KMS-11 (cell line): ENCODE measurements around the gene HOXB2.

ENCODE experiments used
- H2AFZ ChIP-seq: fragments of 200-600 bp; sonication (generic); 2 replicates; pipeline ENCODE4 v1.6.1; 2016; ENCODE audit warnings: antibody characterized with exemption, mixed run types, low read depth
- H3K27ac ChIP-seq: fragments of 200-600 bp; sonication (generic); 2 replicates; pipeline ENCODE4 v1.6.1; 2016; ENCODE audit warnings: mild to moderate bottlenecking, mixed run types
- H3K27me3 ChIP-seq: fragments of 200-600 bp; sonication (generic); 2 replicates; pipeline ENCODE4 v1.6.1; 2017; ENCODE audit warnings: mild to moderate bottlenecking, low read depth, mixed run types, moderate library complexity; ENCODE audit not compliant: insufficient read depth
- H3K36me3 ChIP-seq: fragments of 200-600 bp; sonication (generic); 2 replicates; pipeline ENCODE4 v1.6.1; 2017; ENCODE audit warnings: mild to moderate bottlenecking, mixed run types; ENCODE audit not compliant: insufficient read depth
- H3K4me1 ChIP-seq: fragments of 200-600 bp; sonication (generic); 2 replicates; pipeline ENCODE4 v1.6.1; 2016; ENCODE audit warnings: mild to moderate bottlenecking, low read depth, mixed run types; ENCODE audit not compliant: poor library complexity, severe bottlenecking
- H3K4me2 ChIP-seq: fragments of 200-600 bp; sonication (generic); 2 replicates; pipeline ENCODE4 v1.7.0; 2016; ENCODE audit warnings: mild to moderate bottlenecking, mixed run types
- H3K4me3 ChIP-seq: fragments of 200-600 bp; sonication (generic); IDR thresholded peaks from 2 replicates; pipeline ENCODE4 v1.6.1; 2017; ENCODE audit warnings: low read depth, low read length, mixed read lengths; ENCODE audit not compliant: insufficient read depth
- H3K79me2 ChIP-seq: fragments of 200-600 bp; sonication (generic); 2 replicates; pipeline ENCODE4 v1.6.1; 2016; ENCODE audit warnings: low read depth, mixed run types; ENCODE audit not compliant: insufficient read depth
- H3K9ac ChIP-seq: fragments of 200-600 bp; sonication (generic); 2 replicates; pipeline ENCODE4 v1.6.1; 2016; ENCODE audit warnings: mild to moderate bottlenecking, mixed run types
- H4K20me1 ChIP-seq: fragments of 200-600 bp; sonication (generic); 2 replicates; pipeline ENCODE4 v1.6.1; 2016; ENCODE audit warnings: mild to moderate bottlenecking, mixed run types; ENCODE audit not compliant: insufficient read depth
- CTCF ChIP-seq: fragments of 200-600 bp; sonication (generic); conservative IDR thresholded peaks from 2 replicates; pipeline ENCODE4 v1.6.1; 2017; ENCODE audit warnings: low read depth, mild to moderate bottlenecking, antibody characterized with exemption, low read length, moderate library complexity, mixed read lengths

HOXB2 gene

DNA sequence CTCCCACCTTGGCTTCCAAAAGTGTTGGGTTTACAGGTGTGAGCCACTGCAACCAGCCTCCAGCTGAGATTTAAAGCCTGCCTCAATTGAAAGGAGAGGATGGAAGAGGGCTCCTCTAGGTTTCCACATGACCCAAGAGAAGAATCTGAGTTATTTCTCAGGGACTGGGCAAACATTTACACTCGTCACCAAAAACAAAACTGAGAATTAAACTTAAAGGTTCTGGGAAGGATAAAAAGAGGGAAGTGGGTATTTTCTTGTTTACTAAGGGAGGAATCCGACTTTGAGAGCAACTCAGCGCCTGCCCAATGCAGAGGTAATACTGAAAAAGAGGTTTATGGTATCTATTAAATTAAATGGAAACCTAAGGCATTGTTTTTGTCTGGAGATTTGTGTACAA is 27.4 kb downstream of the HOXB2 start:
- H3K4me2 ChIP-seq: no peak overlapping the region
- no peaks in the 10 kb centered on the region for H3K36me3 ChIP-seq
- no peaks in the 10 kb centered on the region for H3K79me2 ChIP-seq
- H3K27me3 ChIP-seq: no peaks in the 10 kb centered on the region; the same call in 1 of the 2 replicates
- H3K9ac ChIP-seq: no peak overlapping the region
- TF ChIP-seq CTCF: no peak
- no peaks in the 10 kb centered on the region for H4K20me1 ChIP-seq
- no peak overlapping the region for H3K27ac ChIP-seq
- H2AFZ ChIP-seq: no peak overlapping the region
- peaks cover 21% of the 10 kb centered on the region for H3K4me1 ChIP-seq
- H3K4me3 ChIP-seq: no peak overlapping the region

GRCh38 chr17:48515925-48516900 is 28.7 kb downstream of the HOXB2 start:
- Histone ChIP-seq H3K9ac (no peak overlapping the region), H3K4me1 (peaks cover 34% of the 10 kb centered on the region), H3K27ac (no peak overlapping the region), H2AFZ (no peak overlapping the region), H3K36me3 (no peaks in the 10 kb centered on the region), H4K20me1 (no peaks in the 10 kb centered on the region), H3K4me3 (no peak overlapping the region), H3K27me3 (no peaks in the 10 kb centered on the region; the same call in 1 of the 2 replicates), H3K79me2 (no peaks in the 10 kb centered on the region), H3K4me2 (no peak overlapping the region)
- no peak for TF ChIP-seq CTCF

- no peak for TF ChIP-seq CTCF
- 0 out of 2 replicates have a peak overlapping the region, but pooled peaks have one; percentile 14 for H3K4me2 ChIP-seq
- no peaks in the 10 kb centered on the region for H3K36me3 ChIP-seq
- no peak overlapping the region for H3K4me3 ChIP-seq
- no peaks in the 10 kb centered on the region; the same call in 1 of the 2 replicates for H3K27me3 ChIP-seq
- H3K4me1 ChIP-seq: peaks cover 51% of the 10 kb centered on the region
- no peak overlapping the region for H3K9ac ChIP-seq
- no peak overlapping the region for H2AFZ ChIP-seq
- H4K20me1 ChIP-seq: no peaks in the 10 kb centered on the region
- no peaks in the 10 kb centered on the region for H3K79me2 ChIP-seq
- H3K27ac ChIP-seq: no peak overlapping the region
Observed at GRCh38 chr17:48514477-48514876, 30.4 kb downstream of the HOXB2 start.

- TF ChIP-seq CTCF: no peak
- Histone ChIP-seq H3K79me2 (no peaks in the 10 kb centered on the region), H3K9ac (no peak overlapping the region), H3K4me3 (no peak overlapping the region), H2AFZ (no peak overlapping the region), H3K27me3 (no peaks in the 10 kb centered on the region; the same call in 1 of the 2 replicates), H3K4me2 (peak overlapping the region; percentile 14), H4K20me1 (no peaks in the 10 kb centered on the region), H3K27ac (no peak overlapping the region), H3K36me3 (no peaks in the 10 kb centered on the region), H3K4me1 (peaks cover 53% of the 10 kb centered on the region)
Observed at GRCh38 chr17:48513666-48514455, 31.0 kb downstream of the HOXB2 start.
